HEK293T (cell line): Measurements from ENCODE around the gene ICAM1.

ENCODE experiments used
- CTCF ChIA-PET: fragments of 350-600 bp; formaldehyde crosslinking; extraction: SDS; loops from one replicate; lab custom pipeline; 2021; ENCODE audit warnings: antibody characterized with exemption, inconsistent platforms; lab: Yijun Ruan, JAX
- POLR2A ChIA-PET: fragments of 350-600 bp; formaldehyde crosslinking; extraction: SDS; loops from one replicate; lab custom pipeline; 2020; ENCODE audit warnings: antibody characterized with exemption, inconsistent platforms; lab: Yijun Ruan, JAX
- DNase-seq: peaks from one replicate; pipeline ENCODE4 v3.0.0; 2012; ENCODE audit warnings: mixed read lengths; ENCODE audit errors: extremely low spot score
- ARNT ChIP-seq: fragments of 450-650 bp; IDR thresholded peaks from 2 replicates; pipeline ENCODE4 v1.6.1; 2017; ENCODE audit warnings: mild to moderate bottlenecking
- BHLHE40 ChIP-seq: fragments of 450-650 bp; IDR thresholded peaks from 2 replicates; pipeline ENCODE4 v1.6.1; 2016; ENCODE audit warnings: mild to moderate bottlenecking, moderate library complexity, borderline replicate concordance
- CTBP1 ChIP-seq: fragments of 450-650 bp; IDR thresholded peaks from 2 replicates; pipeline ENCODE4 v1.6.1; 2016; ENCODE audit warnings: borderline replicate concordance
- ELF4 ChIP-seq: fragments of 450-650 bp; IDR thresholded peaks from 2 replicates; pipeline ENCODE4 v1.6.1; 2017; ENCODE audit warnings: antibody characterized with exemption
- FOXA1 ChIP-seq: fragments of 450-650 bp; IDR thresholded peaks from 2 replicates; pipeline ENCODE4 v1.6.1; 2016; ENCODE audit warnings: mild to moderate bottlenecking
- FOXK2 ChIP-seq: fragments of 450-650 bp; IDR thresholded peaks from 2 replicates; pipeline ENCODE4 v1.6.1; 2016; ENCODE audit warnings: mild to moderate bottlenecking
- FOXM1 ChIP-seq: fragments of 450-650 bp; IDR thresholded peaks from 2 replicates; pipeline ENCODE4 v1.6.1; 2017; ENCODE audit warnings: mild to moderate bottlenecking, borderline replicate concordance
- HDGF ChIP-seq: fragments of 450-650 bp; IDR thresholded peaks from 2 replicates; pipeline ENCODE4 v1.6.1; 2017; ENCODE audit warnings: antibody characterized with exemption, borderline replicate concordance
- L3MBTL2 ChIP-seq: fragments of 450-650 bp; conservative IDR thresholded peaks from 2 replicates; pipeline ENCODE4 v1.6.1; 2016; ENCODE audit warnings: mild to moderate bottlenecking
- LEF1 ChIP-seq: fragments of 450-650 bp; IDR thresholded peaks from 2 replicates; pipeline ENCODE4 v1.6.1; 2017; ENCODE audit warnings: mild to moderate bottlenecking, borderline replicate concordance
- NFRKB ChIP-seq: fragments of 450-650 bp; IDR thresholded peaks from 2 replicates; pipeline ENCODE4 v1.6.1; 2016; ENCODE audit warnings: mild to moderate bottlenecking, moderate library complexity
- PKNOX1 ChIP-seq: fragments of 450-650 bp; IDR thresholded peaks from 2 replicates; pipeline ENCODE4 v1.6.1; 2016
- SP1 ChIP-seq: fragments of 450-650 bp; IDR thresholded peaks from 2 replicates; pipeline ENCODE4 v1.6.1; 2017
- SUZ12 ChIP-seq: fragments of 450-650 bp; IDR thresholded peaks from 2 replicates; pipeline ENCODE4 v1.6.1; 2016; ENCODE audit warnings: mild to moderate bottlenecking
- TARDBP ChIP-seq: fragments of 450-650 bp; IDR thresholded peaks from 2 replicates; pipeline ENCODE4 v1.6.1; 2016
- ZNF384 ChIP-seq: fragments of 450-650 bp; IDR thresholded peaks from 2 replicates; pipeline ENCODE4 v1.6.1; 2016

ICAM1 gene

GRCh38 chr19:10292789-10293636, 22.1 kb downstream of the ICAM1 start:
- DNase-seq, result no peak
- ChIA-PET CTCF (interaction anchor here (0.7 to 1.2 kb wide), 2 partner anchors 13 to 96 kb away, joined by 3 read pairs; no protein-coding TSS in a partner anchor), POLR2A (interaction anchor here (1.1 to 1.7 kb wide), 3 partner anchors 24 to 88 kb away, joined by 3 to 10 read pairs (median 4); partner anchors contain the start of genes RAVER1 and TYK2)
- TF ChIP-seq SP1 (no peak), SUZ12 (no peak), FOXA1 (no peak), ARNT (no peak), CTBP1 (no peak), NFRKB (no peak), L3MBTL2 (no peak), ZNF384 (no peak), HDGF (no peak), ELF4 (no peak), FOXM1 (no peak), LEF1 (no peak), TARDBP (no peak), BHLHE40 (no peak), PKNOX1 (no peak), FOXK2 (no peak)

- TF ChIP-seq ZNF384, result no peak
- TF ChIP-seq LEF1, result no peak
- no peak for TF ChIP-seq SP1
- no peak for TF ChIP-seq ARNT
- TF ChIP-seq L3MBTL2, result no peak
- TF ChIP-seq ELF4, result no peak
- no peak for TF ChIP-seq BHLHE40
- no peak for TF ChIP-seq CTBP1
- no peak for TF ChIP-seq FOXK2
- no peak for TF ChIP-seq FOXA1
- TF ChIP-seq SUZ12, result no peak
- TF ChIP-seq FOXM1, result no peak
- no peak for TF ChIP-seq PKNOX1
- no peak for TF ChIP-seq NFRKB
- TF ChIP-seq TARDBP, result no peak
- TF ChIP-seq HDGF, result no peak
- ChIA-PET POLR2A (no interaction called here), CTCF (no interaction called here)
- DNase-seq, result no peak
Measured at GRCh38 chr19:10293637-10294367, 22.9 kb downstream of the ICAM1 start.

- no peak for DNase-seq
- TF ChIP-seq SP1 (no peak), SUZ12 (no peak), BHLHE40 (no peak), ZNF384 (no peak), NFRKB (no peak), FOXA1 (no peak), L3MBTL2 (no peak), HDGF (no peak)
- ChIA-PET POLR2A (no interaction called here), CTCF (no interaction called here)
Measured at GRCh38 chr19:10294368-10294697, 23.4 kb downstream of the ICAM1 start.

- TF ChIP-seq NFRKB (no peak), PKNOX1 (no peak), FOXA1 (no peak), SP1 (no peak), LEF1 (no peak), ELF4 (no peak), TARDBP (no peak), ZNF384 (no peak), BHLHE40 (no peak), FOXM1 (no peak), HDGF (no peak), ARNT (no peak), CTBP1 (no peak), SUZ12 (no peak), L3MBTL2 (no peak), FOXK2 (no peak)
- DNase-seq, result no peak
- ChIA-PET CTCF (no interaction called here), POLR2A (no interaction called here)
Measured at GRCh38 chr19:10295305-10295846, 24.5 kb downstream of the ICAM1 start.

GRCh38 chr19:10295847-10296591, 25.1 kb downstream of the ICAM1 start:
- no peak for TF ChIP-seq ELF4
- TF ChIP-seq L3MBTL2, result no peak
- TF ChIP-seq FOXA1, result no peak
- no peak for TF ChIP-seq ZNF384
- no peak for TF ChIP-seq SP1
- no peak for TF ChIP-seq PKNOX1
- no peak for TF ChIP-seq SUZ12
- TF ChIP-seq LEF1, result no peak
- no peak for TF ChIP-seq ARNT
- TF ChIP-seq BHLHE40, result no peak
- no peak for TF ChIP-seq CTBP1
- no peak for TF ChIP-seq HDGF
- TF ChIP-seq NFRKB, result no peak
- ChIA-PET POLR2A (no interaction called here), CTCF (no interaction called here)
- DNase-seq, result no peak
